Natural killer cell (primary cell): ENCODE measurements around the gene RIMBP2. TPM values are rescaled to one million over a fixed set of nuclear protein-coding genes. Genes with fewer than 3 reads are reported as not detected.

Experiments
- ATAC-seq, 3 donors: fragments of 150-1000 bp in 2 of 3; fragments of 200-7000 bp in 1 of 3; cut with Tn5 transposase; 1 replicate in 1 of 3; 2 replicates in 2 of 3; pipeline ENCODE4 v1.10.0; 2021; ENCODE audit warnings: mild to moderate bottlenecking in 2 of 3, moderate library complexity in 2 of 3
- DNase-seq, 2 donors: peaks; one replicate each; pipeline versions ENCODE4 v3.0.0 to v3.0.0-alpha.2; 2013 to 2021; ENCODE audit warnings: mixed read lengths in 1 of 2
- H3K27ac ChIP-seq: one replicate; pipeline ENCODE4 v1.5.1; 2013; ENCODE audit warnings: mild to moderate bottlenecking, low read length
- H3K27me3 ChIP-seq: one replicate; pipeline ENCODE4 v1.6.1; 2013; ENCODE audit warnings: low read length; ENCODE audit not compliant: control insufficient read depth, insufficient read depth
- H3K36me3 ChIP-seq: one replicate; pipeline ENCODE4 v1.6.1; 2013; ENCODE audit warnings: low read length; ENCODE audit not compliant: control insufficient read depth, insufficient read depth
- H3K4me1 ChIP-seq: one replicate; pipeline ENCODE4 v1.6.1; 2013; ENCODE audit warnings: low read length; ENCODE audit not compliant: control insufficient read depth, insufficient read depth
- H3K4me3 ChIP-seq: one replicate; pipeline ENCODE4 v1.5.1; 2013; ENCODE audit warnings: low read length
- H3K9me3 ChIP-seq: one replicate; pipeline ENCODE4 v1.6.1; 2013; ENCODE audit warnings: low read length; ENCODE audit not compliant: control insufficient read depth, insufficient read depth
- H3K27ac Mint-ChIP-seq, 2 donors: one replicate each; pipeline ENCODE4 v1.8.0; 2022; ENCODE audit warnings: mild to moderate bottlenecking in 2 of 2, mixed read lengths in 2 of 2, moderate library complexity in 1 of 2
- H3K27me3 Mint-ChIP-seq, 2 donors: one replicate each; pipeline ENCODE4 v1.8.0; 2022; ENCODE audit warnings: low read depth in 2 of 2, mixed read lengths in 2 of 2
- H3K36me3 Mint-ChIP-seq: one replicate; pipeline ENCODE4 v1.8.0; 2022; ENCODE audit warnings: mixed read lengths
- H3K4me1 Mint-ChIP-seq, 2 donors: one replicate each; pipeline ENCODE4 v1.8.0; 2022; ENCODE audit warnings: mixed read lengths in 2 of 2
- H3K4me3 Mint-ChIP-seq: one replicate; pipeline ENCODE4 v1.8.0; 2022; ENCODE audit warnings: mild to moderate bottlenecking, moderate library complexity, mixed read lengths
- H3K9me3 Mint-ChIP-seq, 2 donors: one replicate each; pipeline ENCODE4 v1.8.0; 2022; ENCODE audit warnings: mixed read lengths in 2 of 2
- CTCF ChIP-seq: fragments of 200-600 bp; IDR thresholded peaks from one replicate; pipeline ENCODE4 v1.8.0; 2022; ENCODE audit warnings: antibody characterized with exemption
- WGBS: methylation state at CpG from one replicate; pipeline ENCODE4 v1.1.7; 2013; ENCODE audit warnings: missing lambda C conversion rate; ENCODE audit not compliant: insufficient coverage; 5-methylcytosine and 5-hydroxymethylcytosine counted together
- intact Hi-C: fragments of 100-400 bp; cut with micrococcal nuclease; formaldehyde crosslinking; loops from one replicate; pipeline ENCODE4 v1.14.2; 2022
- total RNA-seq, 4 donors: library from RNA; stranded (reverse); fragments of 120-200 nt in 1 of 4; gene quantifications; one replicate each; pipeline versions ENCODE4 v1.2.3 to v1.2.4, GENCODE V29; 2013 to 2022

Gene RIMBP2
- total RNA-seq, 3 donors from 2014 or later (not counting 1 experiment from before 2014, with no cell fraction given) = not detected

- intact Hi-C loops = no loop called here
- H3K36me3 Mint-ChIP-seq = peaks cover 7% of the 10 kb centered on the region
- Histone ChIP-seq H3K9me3 (no peaks in the 10 kb centered on the region), H3K4me1 (peaks cover 12% of the 10 kb centered on the region), H3K4me3 (no peak overlapping the region), H3K27me3 (peaks cover 31% of the 10 kb centered on the region), H3K27ac (no peak overlapping the region), H3K36me3 (no peaks in the 10 kb centered on the region)
- WGBS = 7% methylated on average over 19 of the region's 20 CpGs
- peaks cover 20 to 25% of the 10 kb centered on the region in 2 donors for H3K27me3 Mint-ChIP-seq
- no peaks in the 10 kb centered on the region for H3K4me1 Mint-ChIP-seq
- no peak overlapping the region for H3K4me3 Mint-ChIP-seq
- DNase-seq = no peak
- H3K9me3 Mint-ChIP-seq = no peaks in the 10 kb centered on the region
- no peak overlapping the region for H3K27ac Mint-ChIP-seq
- TF ChIP-seq CTCF = no peak
- ATAC-seq = no peak
Measured at GRCh38 chr12:130714591-130715149, 1.4 kb downstream of the RIMBP2 start.

GRCh38 chr12:130714091-130714590 lies 2.0 kb downstream of the RIMBP2 start:
- peaks cover 20 to 25% of the 10 kb centered on the region in 2 donors for H3K27me3 Mint-ChIP-seq
- H3K27me3 ChIP-seq = peaks cover 31% of the 10 kb centered on the region

DNA sequence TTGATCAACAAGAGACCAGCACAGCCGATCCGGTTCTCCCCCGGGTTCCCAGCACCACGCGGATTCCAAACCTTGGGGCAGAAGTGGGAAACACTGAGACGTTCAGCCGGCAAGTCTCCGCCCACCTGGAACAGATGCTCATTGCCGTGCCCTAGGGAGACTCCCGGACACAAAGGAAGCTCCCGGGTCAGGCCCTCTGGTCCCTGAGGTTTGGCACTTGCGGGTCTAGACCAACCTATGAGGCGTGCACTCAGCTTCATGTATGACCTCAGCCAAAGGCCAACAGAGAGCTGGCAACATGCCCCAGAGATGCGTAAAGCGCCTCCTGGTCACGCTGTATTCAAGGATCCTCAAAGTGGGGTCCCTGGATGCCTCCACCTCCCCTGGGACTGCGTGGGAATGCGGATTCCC lies 2.5 kb downstream of the RIMBP2 start:
- Histone ChIP-seq H3K4me1 (peaks cover 12% of the 10 kb centered on the region), H3K27ac (no peak overlapping the region), H3K9me3 (no peaks in the 10 kb centered on the region), H3K27me3 (peaks cover 31% of the 10 kb centered on the region), H3K36me3 (no peaks in the 10 kb centered on the region), H3K4me3 (no peak overlapping the region)
- no peak overlapping the region for H3K4me3 Mint-ChIP-seq
- no peaks in the 10 kb centered on the region for H3K4me1 Mint-ChIP-seq
- no peaks in the 10 kb centered on the region for H3K9me3 Mint-ChIP-seq
- ATAC-seq (no peak), DNase-seq (no peak)
- 34% methylated on average over 18 of the region's 18 CpGs for WGBS
- no peak for TF ChIP-seq CTCF
- peaks cover 7% of the 10 kb centered on the region for H3K36me3 Mint-ChIP-seq
- no peak overlapping the region for H3K27ac Mint-ChIP-seq
- intact Hi-C loops = no loop called here
- H3K27me3 Mint-ChIP-seq = peaks cover 19 to 23% of the 10 kb centered on the region in 2 donors

More at GRCh38 chr12:130714091-130714590, 2.0 kb downstream of the RIMBP2 start:
- Histone ChIP-seq H3K4me1 (peaks cover 12% of the 10 kb centered on the region), H3K27ac (no peak overlapping the region), H3K4me3 (no peak overlapping the region), H3K36me3 (no peaks in the 10 kb centered on the region), H3K9me3 (no peaks in the 10 kb centered on the region)
- ATAC-seq (no peak), DNase-seq (no peak)
- H3K4me1 Mint-ChIP-seq = no peaks in the 10 kb centered on the region
- H3K36me3 Mint-ChIP-seq = peaks cover 7% of the 10 kb centered on the region
- no peak overlapping the region for H3K4me3 Mint-ChIP-seq
- TF ChIP-seq CTCF = no peak
- H3K9me3 Mint-ChIP-seq = no peaks in the 10 kb centered on the region
- intact Hi-C loops = no loop called here
- no peak overlapping the region for H3K27ac Mint-ChIP-seq
- 6% methylated on average over 20 of the region's 20 CpGs for WGBS
